Fibroblast of skin of left quadriceps (primary cell): ENCODE results near the gene KLHL21.
A peak's percentile ranks its signal among the peaks of the same experiment; 100 is the strongest.
"Not testable (repeated sequence)": the region's sequence is repeated elsewhere in the genome, so short reads cannot be mapped to it uniquely, and the experiment has no call there.

Experiments
- DNase-seq, 2 experiments: peaks; one replicate each; pipeline ENCODE4 v3.0.0-alpha.2; 2013; ENCODE audit warnings: low read depth in 2 of 2

The KLHL21 gene

DNA sequence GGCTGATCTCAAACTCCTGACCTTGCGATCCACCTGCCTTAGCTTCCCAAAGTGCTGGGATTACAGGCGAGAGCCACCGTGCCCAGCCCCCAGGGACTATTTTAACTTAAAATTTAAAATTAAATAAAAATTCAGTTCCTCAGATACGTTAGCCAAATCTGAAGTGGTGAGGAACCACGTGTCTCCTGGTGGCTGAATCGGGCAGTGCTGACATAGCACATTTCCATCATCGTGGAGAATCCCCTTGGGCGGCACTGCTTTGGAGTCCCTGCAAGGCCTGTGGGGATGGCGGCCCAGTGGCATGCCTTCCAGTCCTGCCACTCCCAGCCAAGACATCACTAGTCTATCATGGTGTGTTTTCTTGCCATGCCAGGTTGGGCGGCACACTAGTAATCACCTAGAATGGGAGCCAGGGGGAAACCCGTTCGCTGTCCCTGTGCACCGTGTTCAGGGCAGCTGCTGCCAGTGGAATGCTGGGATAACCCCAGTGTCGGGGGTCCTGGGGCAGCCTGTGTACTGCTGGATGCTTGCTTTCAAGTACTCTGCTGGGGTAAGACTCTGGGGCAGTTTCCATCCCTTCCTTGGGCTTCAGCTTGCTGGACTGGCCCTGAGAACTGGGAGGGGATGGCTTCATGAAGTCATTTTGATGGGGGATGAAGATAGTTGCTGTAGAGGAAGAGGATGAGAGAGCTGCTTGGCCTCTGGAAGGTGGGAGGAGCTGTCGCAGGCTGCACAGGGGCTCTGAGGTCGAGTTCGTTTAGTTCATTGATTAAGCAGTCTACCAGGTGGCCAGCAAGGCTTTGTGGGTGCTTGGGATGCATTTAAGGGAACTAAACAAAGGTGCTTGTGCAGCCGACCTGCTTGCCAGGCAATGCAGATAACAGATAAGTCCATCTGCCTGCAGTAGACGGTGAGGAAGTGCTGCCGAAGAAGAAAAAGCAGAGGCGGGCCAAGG lies 18.3 kb downstream of the KLHL21 start:
- no peak for DNase-seq

DNA sequence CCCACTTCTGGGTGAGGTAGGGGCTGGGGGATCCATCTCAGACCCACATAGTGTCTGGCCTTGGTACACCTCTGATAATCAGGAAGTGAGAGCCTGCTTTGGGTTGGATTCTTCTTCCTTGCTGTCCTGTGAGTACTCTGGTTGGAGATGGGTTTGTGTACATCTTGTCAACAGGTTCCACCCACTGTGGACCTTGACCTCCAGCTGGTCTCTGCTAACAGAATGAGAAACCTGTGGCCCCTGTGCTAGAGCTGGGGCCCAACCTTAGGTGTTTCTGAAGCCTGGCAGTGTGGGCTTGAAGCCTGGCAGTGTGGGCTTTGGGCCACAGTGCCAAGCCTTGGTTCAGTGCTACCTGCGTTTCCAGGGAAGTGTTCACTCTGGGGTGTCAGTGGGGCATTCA lies 20.3 kb downstream of the KLHL21 start:
- no peak for DNase-seq

DNA sequence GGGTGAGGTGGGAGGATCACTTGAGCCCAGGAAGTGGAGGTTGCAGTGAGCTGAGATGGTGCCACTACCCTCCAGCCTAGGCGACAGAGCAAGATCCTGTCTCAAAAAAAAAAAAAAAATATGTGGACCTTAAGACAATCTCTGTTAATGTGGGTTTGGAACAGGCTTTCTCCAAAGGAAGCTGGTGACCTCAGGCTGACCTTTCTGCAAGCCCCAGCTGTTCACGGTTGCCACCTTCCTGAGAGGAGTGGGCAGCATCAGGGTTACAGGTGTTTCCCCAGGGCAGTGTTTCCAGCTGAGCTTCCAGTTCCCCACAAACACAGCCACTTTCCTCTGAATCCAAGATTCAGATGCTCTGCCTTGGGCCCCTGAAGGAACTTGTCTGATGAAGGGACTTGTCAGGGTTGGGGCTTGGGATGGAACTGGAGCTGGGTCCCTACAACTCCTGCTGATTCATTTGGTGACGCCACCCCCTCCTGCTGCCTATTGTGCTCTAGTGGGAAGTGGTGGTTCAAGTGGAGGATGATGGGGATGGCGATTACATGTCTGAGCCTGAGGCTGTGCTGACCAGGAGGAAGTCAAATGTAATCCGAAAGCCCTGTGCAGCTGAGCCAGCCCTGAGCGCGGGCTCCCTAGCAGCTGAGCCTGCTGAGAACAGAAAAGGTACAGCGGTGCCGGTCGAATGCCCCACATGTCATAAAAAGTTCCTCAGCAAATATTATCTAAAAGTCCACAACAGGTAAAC lies 20.9 kb downstream of the KLHL21 start:
- DNase-seq = no peak

DNA sequence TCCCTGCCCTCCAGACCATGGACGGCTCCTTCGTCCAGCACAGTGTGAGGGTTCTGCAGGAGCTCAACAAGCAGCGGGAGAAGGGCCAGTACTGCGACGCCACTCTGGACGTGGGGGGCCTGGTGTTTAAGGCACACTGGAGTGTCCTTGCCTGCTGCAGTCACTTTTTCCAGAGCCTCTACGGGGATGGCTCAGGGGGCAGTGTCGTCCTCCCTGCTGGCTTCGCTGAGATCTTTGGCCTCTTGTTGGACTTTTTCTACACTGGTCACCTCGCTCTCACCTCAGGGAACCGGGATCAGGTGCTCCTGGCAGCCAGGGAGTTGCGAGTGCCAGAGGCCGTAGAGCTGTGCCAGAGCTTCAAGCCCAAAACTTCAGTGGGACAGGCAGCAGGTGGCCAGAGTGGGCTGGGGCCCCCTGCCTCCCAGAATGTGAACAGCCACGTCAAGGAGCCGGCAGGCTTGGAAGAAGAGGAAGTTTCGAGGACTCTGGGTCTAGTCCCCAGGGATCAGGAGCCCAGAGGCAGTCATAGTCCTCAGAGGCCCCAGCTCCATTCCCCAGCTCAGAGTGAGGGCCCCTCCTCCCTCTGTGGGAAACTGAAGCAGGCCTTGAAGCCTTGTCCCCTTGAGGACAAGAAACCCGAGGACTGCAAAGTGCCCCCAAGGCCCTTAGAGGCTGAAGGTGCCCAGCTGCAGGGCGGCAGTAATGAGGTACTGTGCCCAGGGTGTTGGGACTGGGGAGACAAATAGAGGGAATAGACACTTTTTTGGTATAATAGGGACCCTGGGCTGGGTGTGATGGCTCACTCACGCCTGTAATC lies 21.9 kb downstream of the KLHL21 start:
- no peak for DNase-seq

DNA sequence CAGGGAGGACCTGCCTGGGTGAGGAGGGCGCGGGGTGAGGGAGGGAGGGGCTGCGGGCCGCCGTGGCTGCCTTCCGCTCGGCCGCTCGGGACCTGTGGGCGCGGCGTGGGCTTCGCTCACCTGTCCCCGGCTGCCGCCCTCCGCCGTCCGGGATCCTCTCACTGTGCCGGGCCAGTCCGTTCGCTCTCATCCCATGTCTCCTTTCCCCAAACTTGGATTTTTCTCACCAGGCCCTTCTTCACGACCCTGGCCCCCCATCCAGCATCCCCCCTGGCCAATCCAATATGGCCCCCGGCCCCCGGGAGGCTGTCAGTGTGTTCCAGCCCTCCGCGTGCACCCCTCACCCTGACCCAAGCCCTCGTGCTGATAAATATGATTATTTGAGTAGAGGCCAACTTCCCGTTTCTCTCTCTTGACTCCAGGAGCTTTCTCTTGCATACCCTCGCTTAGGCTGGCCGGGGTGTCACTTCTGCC lies 22.5 kb downstream of the KLHL21 start:
- DNase-seq = no peak

DNA sequence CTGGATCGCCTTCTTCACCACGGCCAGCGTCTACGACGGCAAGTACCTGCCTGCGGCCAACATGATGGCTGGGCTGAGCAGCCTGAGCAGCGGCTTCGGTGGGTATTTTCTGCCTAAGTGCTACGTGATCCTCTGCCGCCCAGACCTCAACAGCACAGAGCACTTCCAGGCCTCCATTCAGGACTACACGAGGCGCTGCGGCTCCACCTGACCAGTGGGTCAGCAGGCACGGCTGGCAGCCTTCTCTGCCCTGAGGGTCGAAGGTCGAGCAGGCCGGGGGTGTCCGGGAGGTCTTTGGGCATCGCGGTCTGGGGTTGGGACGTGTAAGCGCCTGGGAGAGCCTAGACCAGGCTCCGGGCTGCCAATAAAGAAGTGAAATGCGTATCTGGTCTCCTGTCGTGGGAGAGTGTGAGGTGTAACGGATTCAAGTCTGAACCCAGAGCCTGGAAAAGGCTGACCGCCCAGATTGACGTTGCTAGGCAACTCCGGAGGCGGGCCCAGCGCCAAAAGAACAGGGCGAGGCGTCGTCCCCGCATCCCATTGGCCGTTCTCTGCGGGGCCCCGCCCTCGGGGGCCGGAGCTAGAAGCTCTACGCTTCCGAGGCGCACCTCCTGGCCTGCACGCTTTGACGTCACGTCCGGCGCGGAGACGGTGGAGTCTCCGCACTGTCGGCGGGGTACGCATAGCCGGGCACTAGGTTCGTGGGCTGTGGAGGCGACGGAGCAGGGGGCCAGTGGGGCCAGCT lies 23.1 kb downstream of the KLHL21 start, which contains the start of gene ZBTB48:
ZBTB48 (plus strand) TSS at position 621 of the 745 bp plus-strand sequence. CDS start 616 bp downstream, outside the sequence.
- peak; percentile 93 to 95 for DNase-seq

DNA sequence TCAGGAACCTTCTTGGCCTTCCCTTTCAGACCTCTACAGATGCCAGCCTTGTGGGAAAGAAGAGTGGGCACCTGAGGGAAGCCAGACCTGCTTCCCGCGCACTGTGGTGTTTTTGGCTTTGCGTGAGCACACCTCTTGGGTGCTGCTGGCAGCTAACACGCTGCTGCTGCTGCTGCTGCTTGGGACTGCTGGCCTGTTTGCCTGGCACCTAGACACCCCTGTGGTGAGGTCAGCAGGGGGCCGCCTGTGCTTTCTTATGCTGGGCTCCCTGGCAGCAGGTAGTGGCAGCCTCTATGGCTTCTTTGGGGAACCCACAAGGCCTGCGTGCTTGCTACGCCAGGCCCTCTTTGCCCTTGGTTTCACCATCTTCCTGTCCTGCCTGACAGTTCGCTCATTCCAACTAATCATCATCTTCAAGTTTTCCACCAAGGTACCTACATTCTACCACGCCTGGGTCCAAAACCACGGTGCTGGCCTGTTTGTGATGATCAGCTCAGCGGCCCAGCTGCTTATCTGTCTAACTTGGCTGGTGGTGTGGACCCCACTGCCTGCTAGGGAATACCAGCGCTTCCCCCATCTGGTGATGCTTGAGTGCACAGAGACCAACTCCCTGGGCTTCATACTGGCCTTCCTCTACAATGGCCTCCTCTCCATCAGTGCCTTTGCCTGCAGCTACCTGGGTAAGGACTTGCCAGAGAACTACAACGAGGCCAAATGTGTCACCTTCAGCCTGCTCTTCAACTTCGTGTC lies 23.9 kb downstream of the KLHL21 start:
- no peak for DNase-seq

DNA sequence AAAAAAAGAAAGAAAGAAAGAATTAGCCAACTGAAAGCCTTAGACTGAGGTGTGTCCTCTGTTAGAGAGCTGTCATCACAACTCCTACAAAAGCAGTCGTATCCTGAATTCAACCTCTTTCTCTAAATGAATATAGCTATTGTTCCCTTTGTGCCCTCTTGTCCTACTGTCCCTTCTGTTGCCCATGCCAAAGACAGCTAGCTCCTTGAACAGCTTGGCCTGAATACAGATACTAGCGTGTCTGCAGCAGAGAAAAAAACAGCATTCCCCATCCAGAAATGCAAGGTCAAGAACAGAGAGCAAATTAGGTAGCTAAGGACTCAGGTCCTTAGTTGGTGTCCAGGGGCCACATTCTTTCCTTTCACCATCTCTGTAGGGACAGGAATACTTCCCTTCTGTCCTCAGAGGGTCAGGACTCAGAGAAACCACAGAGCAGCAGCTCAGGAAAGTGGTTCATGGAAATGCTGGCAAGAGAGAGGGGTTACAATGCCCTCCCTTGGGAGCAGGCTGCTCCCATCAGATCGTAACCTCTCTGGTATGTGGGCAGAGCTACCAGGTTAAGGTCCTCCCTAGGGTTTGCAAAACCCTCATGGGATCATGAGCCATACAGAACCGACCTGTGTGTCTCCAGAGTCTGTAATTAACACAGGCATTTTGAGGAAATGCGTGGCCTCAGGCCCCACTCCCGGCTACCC lies 24.7 kb downstream of the KLHL21 start:
- no peak for DNase-seq

DNA sequence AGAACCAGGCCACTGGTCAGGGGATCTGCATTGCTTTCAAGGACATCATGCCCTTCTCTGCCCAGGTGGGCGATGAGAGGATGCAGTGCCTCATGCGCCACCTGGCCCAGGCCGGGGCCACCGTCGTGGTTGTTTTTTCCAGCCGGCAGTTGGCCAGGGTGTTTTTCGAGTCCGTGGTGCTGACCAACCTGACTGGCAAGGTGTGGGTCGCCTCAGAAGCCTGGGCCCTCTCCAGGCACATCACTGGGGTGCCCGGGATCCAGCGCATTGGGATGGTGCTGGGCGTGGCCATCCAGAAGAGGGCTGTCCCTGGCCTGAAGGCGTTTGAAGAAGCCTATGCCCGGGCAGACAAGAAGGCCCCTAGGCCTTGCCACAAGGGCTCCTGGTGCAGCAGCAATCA lies 27.9 kb downstream of the KLHL21 start:
- no peak for DNase-seq

DNA sequence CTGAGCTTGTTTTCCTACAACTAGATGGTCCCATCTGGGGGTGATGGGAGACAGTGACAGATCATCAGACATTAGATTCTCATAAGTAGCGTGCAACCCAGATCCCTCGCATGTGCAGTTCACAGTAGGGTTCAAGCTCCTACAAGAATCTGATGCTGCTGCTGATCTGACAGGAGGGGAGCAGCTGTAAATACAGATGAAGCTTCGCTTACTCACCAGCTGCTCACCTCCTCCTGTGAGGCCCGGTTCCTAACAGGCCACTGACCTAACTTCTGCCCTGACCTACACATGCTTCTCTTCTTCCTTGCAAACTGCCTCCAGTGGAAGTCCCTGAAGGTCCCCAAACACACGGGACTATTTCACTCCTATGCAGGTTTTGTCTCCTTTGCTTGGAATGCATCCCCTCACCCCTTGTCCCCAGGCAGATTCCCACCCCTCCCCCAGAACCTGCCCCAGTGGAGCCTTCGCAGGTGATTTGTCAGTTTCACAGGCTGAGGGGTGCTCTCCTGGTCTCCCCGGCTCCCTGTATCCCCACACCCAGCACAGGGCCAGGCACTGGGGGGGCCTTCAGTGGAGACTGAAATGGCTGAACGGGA lies 28.5 kb downstream of the KLHL21 start:
- no peak for DNase-seq

DNA sequence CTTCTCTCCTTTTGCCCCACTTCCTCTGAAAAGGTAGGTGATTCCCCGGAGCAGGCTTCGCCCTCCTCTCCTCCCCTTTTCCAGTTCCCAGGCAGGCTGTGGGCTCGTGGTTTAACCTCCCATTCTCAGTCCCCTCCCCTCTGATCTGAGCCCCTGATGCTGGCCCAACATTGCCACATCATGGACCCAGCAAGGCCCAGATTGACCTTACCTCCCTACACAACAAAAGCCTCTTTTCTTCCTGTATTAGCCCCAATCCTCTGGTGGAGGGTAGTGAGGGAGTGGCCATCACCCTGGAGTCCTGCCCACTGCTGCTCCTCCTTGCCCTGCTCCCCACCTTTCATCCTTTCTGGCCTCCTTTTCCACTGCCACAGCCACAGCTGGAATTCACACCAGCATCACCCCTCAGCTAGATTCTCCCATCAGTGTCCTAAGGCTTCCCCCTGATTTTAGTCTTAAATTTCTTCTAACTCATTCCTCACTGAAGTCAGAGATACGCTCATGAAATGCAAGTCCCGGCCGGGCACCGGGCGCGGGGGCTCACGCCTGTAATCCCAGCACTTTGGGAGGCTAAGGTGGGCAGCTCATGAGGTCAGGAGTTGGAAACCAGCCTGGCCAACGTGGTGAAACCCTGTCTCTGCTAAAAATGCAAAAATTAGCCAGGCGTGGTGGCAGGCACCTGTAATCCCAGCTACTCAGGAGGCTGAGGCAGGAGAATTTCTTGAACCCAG lies 29.9 kb downstream of the KLHL21 start:
- no peak for DNase-seq

DNA sequence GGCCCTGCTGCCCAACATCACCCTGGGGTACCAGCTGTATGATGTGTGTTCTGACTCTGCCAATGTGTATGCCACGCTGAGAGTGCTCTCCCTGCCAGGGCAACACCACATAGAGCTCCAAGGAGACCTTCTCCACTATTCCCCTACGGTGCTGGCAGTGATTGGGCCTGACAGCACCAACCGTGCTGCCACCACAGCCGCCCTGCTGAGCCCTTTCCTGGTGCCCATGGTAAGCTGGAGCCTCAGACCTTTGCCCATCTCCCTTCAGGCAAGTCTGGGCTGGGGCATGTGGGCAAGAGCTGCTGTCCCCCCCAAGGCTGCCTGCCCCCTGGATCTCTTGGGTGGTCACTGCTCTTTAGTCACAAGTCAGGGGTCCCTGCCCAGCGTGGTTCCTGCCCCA lies 31.7 kb downstream of the KLHL21 start:
- DNase-seq = no peak

DNA sequence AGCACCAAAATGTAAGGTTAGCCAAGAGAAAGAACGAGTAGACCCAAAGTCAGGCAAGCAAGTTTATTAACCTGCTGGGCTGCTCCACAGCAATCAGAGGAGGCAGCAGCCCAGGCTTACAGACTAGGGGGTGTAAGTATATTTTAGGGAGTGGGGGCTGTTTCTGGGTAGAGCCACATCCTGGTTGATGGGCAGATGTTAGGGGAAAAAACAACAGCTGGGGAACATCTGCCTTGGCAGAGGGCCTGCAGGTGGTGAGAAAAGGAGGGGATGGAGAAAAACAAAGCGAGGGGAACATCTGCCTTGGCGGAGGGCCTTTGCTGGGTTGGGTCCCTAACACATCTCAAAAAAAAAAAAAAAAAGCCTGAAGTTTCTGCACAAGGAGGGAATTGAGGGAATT lies 32.6 kb downstream of the KLHL21 start:
- no peak for DNase-seq

DNA sequence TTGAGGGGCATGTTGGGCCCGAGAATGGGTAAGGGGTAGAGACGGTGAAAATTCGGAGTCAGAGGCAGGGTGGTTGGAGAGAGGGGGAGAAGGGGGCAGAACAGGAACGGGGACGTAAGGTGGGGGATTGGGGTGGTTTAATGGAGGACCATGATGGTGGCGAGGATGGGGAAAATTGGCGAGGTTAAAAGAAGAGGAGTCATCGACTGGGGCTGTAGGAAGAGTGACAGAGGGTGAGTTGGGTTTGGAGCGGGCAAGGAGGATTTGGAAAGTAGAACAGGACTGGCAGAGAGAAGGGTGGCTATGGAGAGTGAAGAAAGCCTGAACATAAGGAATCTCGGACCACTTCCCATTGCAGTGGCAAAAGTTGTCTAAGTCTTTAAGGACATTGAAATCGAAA lies 33.6 kb downstream of the KLHL21 start:
- no peak for DNase-seq

DNA sequence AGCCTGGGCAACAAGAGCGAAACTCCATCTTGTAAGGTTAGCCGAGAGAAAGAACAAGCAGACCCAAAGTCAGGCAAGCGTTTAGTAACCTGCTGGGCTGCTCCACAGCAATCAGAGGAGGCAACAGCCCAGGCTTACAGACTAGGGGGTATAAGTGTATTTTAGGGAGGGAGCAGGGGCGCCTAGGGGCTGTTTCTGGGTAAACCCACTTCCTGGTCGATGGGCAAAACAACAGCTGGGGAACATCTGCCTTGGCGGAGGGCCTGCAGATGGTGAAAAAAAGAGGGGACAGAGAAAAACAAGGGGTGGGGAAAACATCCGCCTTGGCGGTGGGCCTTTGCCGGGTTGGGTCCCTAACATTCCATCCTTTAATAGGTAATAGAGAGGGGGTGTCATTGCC lies 42.4 kb downstream of the KLHL21 start:
- DNase-seq = no peak

DNA sequence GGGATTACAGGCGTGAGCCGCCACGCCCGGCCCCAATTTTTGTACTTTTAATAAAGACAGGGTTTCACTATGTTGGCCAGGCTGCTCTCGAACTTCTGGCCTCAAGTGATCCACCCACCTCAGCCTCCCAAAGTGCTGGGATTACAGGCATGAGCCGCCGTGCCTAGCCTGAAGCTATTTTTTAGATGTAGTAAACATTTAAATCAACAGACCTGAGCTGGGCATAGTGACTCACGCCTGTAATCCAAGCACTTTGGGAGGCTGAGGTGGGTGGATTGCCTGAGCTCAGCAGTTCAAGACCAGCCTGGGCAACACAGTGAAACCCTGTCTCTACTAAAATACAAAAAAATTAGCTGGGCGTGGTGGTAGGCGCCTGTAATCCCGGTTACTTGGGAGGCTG lies 43.5 kb downstream of the KLHL21 start:
- not testable (repeated sequence) for DNase-seq

DNA sequence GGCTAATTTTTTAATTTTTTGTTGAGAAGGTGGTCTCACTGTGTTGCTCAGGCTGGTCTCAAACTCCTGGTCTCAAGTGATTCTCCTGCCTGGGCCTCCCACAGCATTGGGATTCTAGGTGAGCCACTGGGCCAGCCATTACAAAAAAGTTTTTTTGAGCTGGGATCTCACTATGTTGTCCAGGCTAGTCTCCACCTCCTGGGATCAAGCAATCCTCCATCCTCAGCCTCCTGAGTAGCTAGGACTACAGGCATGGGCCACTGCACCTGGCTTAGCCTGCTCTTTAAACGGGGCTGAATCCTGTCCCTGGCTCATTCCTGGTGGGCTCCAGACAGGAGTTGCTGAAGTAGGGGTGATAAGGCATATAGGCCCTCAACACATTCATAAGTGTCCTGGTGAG lies 45.1 kb downstream of the KLHL21 start:
- DNase-seq = no peak

DNA sequence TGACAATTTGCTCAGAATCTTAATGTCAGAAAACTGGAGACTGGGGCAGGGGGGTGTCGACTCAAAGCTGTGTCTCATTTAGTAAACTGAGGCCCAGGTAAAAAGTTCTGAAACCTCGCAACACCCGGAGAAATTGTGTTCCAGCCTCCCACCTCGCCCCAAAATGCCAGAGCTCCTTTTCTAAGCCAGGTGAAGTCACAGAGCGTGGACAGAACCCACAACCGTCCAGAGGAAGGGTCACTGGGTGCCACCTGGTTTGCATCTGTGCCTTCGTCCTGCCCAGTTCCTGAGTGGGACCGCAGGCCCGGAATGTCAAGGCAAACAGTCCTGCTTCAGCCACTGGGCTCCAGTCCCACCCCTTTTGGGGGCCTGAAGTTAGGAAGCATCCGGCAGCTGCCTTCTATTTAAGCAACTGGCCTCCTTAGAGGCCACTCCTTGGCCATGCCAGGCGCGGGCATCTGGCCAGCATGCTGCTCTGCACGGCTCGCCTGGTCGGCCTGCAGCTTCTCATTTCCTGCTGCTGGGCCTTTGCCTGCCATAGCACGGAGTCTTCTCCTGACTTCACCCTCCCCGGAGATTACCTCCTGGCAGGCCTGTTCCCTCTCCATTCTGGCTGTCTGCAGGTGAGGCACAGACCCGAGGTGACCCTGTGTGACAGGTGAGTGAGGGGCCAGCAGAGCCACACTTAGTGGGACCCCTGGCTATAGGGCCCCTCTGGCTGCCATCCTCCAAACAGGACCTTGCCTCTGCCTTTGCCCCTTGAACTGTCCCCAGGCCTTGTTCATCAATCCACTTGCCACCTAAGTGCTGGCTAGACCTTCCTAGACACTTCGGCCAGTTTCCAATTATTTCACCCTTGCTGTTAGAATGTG lies 47.5 kb downstream of the KLHL21 start, which contains the start of gene TAS1R1:
TAS1R1 (plus strand) TSS at position 401 of the 872 bp plus-strand sequence; CDS start at position 468, 67 bp downstream.
- DNase-seq = no peak
